GM19324 (cell line): ENCODE results near the gene ATXN1.
"Not testable (repeated sequence)": the region's sequence is repeated elsewhere in the genome, so short reads cannot be mapped to it uniquely, and the experiment has no call there.

Experiments
- ATAC-seq: cut with Tn5 transposase; IDR thresholded peaks from one replicate; pipeline ENCODE4 v1.9.1; 2021; ENCODE audit warnings: mild to moderate bottlenecking, moderate library complexity; ENCODE audit not compliant: unreplicated experiment, low FRiP score

The ATXN1 gene

DNA sequence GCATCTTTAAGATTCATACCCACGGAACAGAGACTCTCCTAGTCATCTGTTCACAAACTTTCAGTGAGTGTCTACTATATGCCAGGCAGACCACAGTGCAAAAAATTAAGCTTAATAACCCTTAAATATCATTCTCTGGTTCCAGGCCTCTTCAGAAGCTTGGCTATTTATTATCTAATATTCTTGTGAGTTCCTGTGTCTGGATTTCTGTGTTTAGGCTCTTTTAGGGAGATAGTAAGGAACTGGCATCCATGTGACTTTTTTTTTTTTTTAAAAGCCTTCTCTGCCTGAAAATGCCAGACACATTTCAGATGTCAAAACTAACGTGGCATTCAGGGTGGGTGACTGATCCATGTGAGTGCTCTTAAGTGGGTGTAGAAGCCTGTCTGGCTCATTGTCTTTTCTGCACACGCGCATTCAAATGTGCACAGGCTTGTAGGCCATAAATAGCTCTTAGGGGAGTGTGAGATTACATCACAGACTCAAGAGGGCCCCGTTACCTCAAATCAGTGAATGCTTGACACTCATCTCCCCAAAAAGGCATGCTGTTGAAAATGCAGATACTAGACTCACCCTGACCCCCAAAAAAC is 380.9 kb downstream of the ATXN1 start:
- no peak for ATAC-seq

DNA sequence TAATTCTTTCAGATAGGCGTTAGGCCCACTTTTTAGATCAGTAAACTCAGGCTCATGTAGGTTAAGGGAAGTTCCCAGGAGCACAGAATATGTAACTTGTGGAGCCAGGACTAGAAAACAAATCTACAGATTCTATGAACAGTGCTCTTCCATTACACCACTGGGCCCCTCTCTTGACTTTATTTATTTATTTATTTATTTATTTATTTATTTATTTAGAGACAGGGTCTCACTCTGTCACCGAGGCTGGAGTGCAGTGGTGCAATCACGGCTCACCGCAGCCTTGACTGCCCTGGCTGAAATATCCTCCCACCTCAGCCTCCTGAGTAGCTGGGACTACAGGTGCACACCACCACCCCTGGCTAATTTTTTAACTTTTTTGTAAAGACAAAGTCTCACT is 382.9 kb downstream of the ATXN1 start:
- not testable (repeated sequence) for ATAC-seq

DNA sequence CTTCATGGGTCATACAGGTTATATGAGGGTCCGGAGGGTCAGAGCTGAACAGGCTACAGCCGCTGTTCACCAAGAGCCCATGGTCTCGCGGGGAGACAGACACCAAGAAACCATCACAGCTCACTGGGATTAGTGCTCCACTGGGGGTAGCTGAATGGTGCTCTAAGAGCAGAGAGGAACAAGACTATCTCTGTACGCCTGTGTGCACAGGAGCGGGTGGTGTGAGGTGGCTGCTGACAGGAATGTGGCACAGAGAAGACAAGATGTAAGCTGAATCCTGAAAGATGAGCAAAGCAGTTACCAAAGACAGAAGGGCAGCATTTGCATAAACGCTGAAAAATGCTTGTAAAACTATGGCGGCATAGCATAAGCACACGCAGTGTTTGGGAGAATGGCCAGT is 383.8 kb downstream of the ATXN1 start:
- no peak for ATAC-seq

DNA sequence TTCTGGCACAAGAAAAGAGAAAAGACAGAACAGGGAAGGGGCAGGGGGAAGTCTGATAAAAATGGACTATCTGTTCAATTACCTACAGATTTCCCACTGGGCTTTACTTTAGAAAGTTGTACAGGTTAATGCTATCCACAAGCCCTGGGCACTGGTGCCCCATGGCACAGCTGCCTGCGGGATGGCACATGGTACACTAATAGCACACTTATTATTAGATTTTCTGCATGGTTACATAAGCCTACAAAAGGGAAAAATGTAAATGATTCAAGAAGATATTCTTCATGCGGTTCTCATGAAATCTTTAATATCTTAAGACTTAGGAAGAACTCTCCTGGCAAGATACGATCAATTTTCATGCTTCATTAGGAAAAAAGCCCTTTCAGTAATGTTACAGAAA is 385.4 kb downstream of the ATXN1 start:
- ATAC-seq, result no peak

DNA sequence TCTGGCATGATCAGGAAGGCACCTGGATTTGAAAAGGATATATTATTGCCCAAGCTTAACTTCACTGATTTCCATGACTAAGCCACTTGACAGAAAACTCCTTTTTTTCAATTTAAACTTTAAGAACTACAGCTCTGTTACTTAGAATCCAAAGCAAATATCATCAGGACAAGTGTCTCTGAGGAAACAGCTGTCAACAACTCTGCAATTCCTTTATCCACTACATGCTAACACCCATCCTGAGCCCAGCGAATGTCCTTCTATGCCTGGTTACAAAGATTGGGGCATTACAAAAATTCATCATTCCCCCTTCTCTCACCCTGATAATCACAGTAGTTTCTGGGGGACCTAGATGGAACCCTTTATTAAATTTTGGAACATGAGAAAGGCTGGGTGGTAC is 386.1 kb downstream of the ATXN1 start:
- no peak for ATAC-seq

DNA sequence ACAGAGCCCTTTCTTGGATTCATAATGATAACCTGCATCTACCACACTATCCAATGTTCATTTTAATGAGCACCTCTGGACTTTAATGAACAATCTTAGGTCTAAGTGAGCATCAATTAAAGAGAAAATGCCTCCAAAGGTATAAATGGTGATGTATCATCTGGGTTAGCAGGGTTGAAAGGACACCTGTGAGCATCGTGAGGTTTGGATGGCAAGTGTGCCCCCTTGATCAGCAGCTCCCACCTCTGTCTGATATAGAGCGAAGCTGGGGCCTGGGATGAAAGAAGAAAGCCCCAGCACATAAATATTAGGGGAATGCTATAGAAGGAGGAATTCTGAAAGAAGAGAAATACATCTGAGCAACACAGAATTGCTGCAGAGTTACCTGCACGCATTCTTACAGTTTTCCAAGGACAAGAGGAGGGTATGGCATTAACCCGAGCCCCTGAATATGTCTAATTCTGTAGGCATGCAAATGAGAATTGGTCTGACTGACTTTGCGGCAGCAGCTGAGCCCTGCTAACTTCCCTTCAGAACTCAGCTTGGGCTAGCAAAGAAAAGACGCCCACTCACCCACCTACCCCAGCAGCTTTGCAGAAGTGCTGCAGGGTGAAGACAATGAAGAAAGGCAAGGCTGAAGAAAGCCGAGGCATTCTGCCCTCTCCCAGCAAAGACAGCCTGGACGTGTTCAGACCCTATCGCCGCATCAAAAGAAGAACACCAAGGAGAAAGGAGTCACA is 386.6 kb downstream of the ATXN1 start:
- ATAC-seq, result no peak

DNA sequence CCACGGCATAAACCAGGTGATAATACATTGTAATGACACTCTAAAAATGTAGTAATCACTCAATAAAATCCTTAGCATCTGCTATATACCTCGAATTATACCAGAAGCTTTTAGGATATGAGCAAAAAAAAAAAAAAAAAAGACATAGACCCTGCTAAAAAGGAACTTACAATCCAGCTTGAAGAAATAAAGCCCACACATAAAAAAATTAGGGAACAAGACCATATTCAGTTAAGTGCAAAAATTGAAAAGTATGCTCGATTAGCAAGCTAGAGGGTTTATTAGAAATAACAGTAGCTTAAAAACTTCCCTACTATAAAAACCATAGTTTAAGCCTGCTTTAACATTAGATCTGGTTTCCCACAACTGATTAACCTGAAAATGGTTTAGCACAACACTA is 387.2 kb downstream of the ATXN1 start:
- ATAC-seq, result no peak

DNA sequence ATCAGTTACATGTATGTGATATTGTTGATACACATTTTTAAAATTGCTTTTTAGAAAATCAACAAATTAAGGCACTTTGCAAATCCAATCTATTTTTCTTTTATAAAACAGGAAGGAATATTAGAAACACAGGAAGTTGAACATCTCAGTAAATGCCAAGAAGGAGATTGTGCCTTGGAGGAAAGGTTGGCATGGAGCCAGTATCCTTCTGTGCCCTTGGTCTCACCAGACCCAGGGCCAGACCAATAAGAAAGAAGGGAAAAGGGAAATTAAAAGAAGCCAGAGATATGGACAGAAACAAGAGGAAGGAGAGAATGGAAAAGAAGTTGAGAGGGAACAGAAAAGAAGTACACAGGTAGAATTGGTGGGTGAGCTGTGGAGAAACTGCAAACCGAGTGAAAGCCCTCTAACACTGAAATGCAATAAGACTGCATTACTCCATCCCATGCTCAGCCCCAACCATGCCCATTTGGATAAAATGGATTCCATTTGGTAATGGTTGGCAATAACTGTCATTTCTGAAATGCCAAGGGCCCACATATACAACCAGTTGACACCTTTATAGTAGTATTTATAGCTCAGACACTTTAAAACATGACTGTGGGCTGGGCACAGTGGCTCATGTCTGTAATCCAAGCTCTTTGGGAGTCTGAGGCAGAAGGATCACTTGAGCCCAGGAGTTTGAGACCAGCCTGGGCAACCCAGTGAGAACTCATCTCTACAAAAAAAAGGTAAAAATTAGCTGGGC is 389.1 kb downstream of the ATXN1 start:
- ATAC-seq, result no peak

DNA sequence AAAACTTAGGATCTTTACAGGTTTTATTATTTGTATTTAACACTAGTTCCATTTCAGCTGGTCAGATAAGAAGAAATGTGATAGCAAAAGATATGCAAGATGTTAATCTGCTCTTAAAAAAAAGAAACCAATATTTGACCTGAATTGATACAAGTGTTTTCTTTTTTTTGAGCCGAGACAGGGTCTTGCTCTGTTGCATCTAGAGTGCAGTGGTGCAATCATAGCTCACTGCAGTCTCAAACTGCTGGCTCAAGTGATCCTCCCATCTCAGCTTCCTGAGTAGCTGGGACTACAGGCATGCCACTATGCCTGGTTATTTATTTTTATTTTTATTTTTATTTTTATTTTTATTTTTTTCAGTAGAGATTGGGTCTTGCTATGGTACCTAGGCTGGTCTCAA is 389.9 kb downstream of the ATXN1 start:
- ATAC-seq, result no peak

DNA sequence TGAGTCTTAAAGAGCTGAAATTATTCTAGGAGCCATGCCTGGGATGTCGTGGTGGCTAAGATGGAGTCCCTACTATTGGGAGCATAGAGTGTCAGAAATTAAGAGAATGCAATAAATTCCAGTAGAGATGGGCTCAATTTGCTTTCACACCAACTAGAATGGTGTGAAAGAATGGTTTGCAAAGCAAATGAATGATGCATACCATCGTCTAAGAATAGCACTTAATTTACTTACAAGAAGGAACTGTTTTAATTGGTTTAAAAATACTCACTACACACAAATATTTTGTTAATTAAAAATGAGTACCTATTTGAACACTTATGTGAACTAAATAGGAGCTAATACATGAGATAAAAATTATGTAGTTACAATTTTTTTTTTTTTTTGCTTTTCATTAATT is 390.3 kb downstream of the ATXN1 start:
- ATAC-seq, result no peak

DNA sequence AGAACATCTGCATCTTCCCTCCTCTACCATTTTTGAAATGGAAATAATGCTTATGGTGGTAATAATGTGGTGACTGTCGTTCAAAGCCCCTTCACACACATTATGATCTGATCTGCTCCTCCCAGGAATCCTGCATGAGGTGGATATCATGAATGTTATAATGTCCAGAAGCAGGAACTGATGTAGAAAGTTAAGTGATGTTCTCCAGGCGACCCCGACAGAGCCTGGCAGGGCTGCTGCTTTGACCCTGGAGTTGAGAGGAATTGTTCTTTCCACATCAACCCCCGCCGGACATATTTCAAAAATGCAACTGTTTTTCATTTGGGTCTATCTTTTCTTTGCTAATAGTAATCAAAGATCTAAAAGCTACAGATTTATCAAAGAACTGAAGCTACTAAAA is 391.3 kb downstream of the ATXN1 start:
- no peak for ATAC-seq

DNA sequence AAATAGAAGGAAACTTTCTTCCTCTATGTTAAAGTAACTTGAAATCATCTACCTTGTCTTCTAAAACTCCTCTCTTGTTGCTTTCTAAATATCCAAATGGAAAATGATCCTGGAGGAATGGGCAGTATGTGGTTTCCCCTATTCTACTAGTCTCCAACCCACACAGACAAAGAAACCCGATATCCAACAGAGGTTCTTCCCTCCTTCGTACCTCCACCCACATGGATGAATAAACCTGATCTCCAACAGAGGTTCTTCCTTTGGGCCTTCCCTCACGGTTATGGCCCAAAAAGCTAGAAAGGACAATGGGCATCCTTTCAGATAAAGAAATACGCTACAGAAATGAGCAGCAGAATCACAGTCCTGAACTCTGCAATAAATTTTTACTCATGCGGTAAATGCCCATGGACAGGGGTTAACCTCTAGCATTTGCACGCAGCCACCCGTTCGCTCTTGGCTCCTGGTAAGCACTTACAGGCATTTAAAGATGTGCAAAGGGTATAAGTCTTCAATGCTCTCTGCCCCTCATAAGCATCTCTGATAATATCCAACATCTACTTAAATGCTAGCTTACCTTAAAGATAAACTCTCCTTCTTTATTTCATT is 392.0 kb downstream of the ATXN1 start:
- no peak for ATAC-seq

DNA sequence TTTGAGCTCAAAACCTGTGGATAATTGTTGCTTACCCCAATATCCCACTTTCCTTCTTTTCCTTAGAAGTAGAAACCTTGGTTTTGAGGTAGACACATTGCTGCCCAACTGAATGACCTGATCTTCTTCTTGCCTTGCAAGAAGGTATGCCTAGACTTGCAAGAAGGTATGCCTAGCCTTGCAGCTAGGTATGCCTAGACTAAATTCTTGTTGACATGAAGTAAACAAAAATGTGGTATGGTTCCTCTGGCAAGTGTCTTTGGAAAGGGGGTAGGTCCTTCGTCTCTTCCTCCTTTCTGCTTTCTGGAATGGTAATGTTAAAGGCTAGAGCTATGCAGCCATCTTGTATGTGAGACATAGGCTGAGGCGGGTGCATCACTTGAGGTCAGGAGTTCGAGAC is 393.7 kb downstream of the ATXN1 start:
- no peak for ATAC-seq

DNA sequence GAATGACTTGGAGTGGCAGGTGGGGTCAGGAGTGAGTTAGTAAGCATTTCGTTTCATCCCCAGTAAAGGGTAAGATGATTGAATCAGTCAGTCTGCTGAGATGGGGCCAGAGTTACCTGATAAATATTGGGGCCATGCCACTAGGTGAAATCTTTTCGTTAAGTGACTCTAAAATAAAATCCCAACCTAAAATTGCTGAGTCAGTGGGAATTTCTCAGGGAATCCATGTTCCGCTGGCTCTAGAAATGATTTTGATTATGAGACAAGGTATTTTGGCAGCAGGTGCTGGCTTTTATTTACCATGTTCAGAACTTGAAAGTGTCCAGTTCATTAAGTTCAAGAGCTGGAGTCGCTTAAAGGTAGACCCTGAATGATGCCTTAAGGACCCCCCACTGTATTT is 397.5 kb downstream of the ATXN1 start:
- ATAC-seq, result no peak

DNA sequence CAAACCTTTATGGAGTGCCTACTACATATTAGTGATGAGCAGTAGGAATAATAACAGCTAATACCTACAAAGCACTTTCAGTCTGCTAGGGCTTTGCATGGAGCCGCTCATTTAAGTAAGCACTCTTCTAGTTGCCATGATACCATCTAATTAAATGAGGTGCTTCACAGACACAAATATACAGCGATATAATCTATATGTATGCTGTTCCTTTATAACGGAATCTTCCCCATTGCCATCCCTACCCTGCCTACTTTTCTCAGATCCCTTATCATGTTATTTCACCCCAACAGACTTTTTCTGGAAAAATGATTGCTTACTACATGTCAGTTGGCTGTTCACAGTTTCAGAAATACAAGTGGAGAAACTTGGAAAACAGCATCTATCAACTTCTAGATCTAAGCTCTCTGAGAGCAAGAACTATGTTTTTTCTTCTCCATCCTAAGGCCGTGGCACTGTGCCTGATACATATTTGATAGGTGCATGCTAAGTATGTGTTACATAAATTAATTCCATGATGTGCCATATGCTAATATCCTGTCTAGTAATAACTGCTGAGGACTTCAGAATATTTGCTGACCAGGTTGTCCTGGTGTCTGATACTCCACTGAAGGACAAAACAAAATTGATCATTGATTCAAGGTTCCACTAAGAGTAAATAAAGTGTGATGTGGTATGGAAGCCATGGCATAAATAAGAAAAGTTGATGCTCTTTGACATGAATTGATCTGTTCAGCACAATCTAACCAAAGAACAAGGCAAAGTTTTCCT is 398.3 kb downstream of the ATXN1 start:
- no peak for ATAC-seq

DNA sequence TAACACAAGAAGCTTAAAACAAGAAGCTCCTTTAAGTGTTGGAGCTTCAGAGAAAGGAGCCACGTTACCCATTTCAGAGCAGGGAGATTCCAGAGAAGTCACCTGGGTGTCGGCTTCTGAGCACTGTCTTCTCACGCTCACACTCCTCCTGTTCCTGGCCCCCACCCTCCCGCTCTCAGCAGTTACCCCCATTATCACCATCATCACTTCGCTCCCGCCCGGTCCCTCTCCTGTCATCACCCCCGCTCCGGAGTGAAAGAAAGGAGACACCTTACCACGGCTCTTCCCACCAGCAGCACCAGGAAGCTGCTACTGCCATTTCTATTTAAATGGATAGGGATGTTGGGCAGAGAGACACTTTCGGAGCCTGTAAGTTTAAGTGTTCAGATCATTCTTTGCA is 399.0 kb downstream of the ATXN1 start:
- no peak for ATAC-seq

DNA sequence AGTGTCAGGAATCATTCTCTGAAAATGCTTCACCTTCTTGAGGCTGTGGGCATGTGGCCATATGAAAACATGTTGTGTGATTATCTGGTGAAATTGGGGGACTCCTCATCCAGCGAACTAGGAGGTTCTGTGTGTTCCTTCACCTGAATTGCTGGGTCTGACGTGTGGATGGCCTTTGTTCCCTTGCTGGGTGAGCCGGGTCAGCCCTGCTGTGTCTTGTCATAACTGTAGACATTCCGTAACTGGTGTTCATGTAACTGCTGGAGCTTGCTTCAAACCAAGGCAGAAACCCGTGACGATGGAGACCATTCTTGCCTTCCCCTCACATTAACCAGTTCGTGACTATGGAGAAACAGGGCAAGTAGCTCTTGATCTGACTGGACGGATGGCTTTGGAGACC is 399.4 kb downstream of the ATXN1 start:
- no peak for ATAC-seq

DNA sequence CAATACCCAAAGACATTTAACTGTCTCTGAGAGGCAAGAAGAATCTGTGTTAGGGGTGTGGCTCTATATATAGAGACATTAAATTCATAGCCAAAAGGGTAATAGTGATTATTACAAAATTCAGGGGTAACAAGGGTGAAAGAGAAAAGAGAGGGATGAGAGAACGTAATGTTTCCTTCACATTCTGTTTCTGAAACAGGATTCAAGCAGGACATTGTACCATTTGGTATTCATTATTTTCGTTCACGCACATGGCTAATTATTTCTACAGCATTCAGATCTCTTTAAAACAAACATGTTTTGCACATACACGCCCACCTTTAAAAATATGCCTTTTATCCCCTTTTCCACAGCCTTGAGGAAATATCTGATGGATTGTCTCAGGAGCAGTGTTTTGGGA is 400.1 kb downstream of the ATXN1 start:
- no peak for ATAC-seq

DNA sequence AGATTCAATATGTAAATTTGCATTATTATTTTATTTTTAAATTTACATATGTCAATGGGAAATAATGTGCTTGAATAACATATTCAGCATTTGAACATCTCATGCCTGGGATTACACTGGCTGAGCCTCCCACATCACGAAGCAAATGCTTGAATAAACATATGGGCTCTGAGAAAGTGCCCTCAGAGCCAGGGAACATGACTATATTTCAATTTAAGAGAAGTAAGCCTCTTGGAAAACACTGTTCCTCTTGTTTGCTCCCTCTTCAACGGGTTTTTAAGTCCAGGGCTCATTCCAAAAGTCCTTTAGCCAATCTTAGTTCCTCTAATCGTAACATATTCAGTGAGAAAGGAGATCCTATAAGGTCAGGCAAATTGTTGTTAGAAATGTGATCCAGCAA is 400.9 kb downstream of the ATXN1 start:
- no peak for ATAC-seq

DNA sequence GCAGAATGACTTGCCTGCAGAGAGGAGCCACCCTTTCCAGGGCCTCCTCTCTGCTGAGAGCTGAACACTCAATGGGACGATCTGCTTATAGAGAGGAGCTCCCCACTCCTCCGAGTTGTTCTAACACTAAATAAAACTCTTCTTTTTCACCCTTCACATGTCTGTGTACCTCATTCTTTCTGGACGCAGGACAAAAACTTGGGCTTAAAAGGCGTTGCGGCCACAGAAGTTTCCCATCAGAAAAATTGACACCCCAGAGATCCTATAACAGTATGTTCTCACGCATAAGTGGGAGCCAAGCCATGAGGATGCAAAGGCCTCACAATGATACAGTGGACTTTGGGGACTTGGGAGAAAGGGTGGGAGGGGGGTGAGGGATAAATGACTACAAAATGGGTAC is 401.7 kb downstream of the ATXN1 start:
- ATAC-seq, result no peak
